Testis (tissue), 3 donors: ENCODE results near the gene SAMD4B. TPM values are rescaled to one million over a fixed set of nuclear protein-coding genes. Genes with fewer than 3 reads are reported as not detected.
A peak's percentile ranks its signal among the peaks of the same experiment; 100 is the strongest.

ENCODE experiments used
- DNase-seq: peaks from one replicate; pipeline ENCODE4 v3.0.0-alpha.2; 2019
- H3K27ac ChIP-seq, 2 donors: fragments of 200-600 bp; sonication (generic); one replicate each; pipeline ENCODE4 v1.5.1; 2019
- H3K27me3 ChIP-seq: fragments of 200-600 bp; sonication (generic); one replicate; pipeline ENCODE4 v1.5.1; 2019
- H3K36me3 ChIP-seq: fragments of 200-600 bp; sonication (generic); one replicate; pipeline ENCODE4 v1.5.1; 2017; ENCODE audit warnings: low read depth; ENCODE audit errors: missing control alignments
- H3K4me1 ChIP-seq: fragments of 200-600 bp; sonication (generic); one replicate; pipeline ENCODE4 v1.5.1; 2019
- H3K4me3 ChIP-seq, 2 donors: fragments of 200-600 bp; sonication (generic); one replicate each; pipeline ENCODE4 v1.5.1; 2017 to 2019
- H3K9me3 ChIP-seq: fragments of 200-600 bp; sonication (generic); one replicate; pipeline ENCODE4 v1.5.1; 2017
- POLR2A ChIP-seq: fragments of 450-650 bp; IDR thresholded peaks from one replicate; pipeline ENCODE4 v1.6.1; 2017; ENCODE audit warnings: antibody characterized with exemption, mild to moderate bottlenecking, moderate library complexity
- WGBS, 2 donors: methylation state at CpG; one replicate each; pipeline ENCODE4 v1.1.5; 2018; 5-methylcytosine and 5-hydroxymethylcytosine counted together
- intact Hi-C: fragments of 100-400 bp; cut with DNase I; formaldehyde crosslinking; loops from one replicate; pipeline ENCODE4 v1.15.1; 2023; ENCODE audit warnings: low total_unique reads
- polyA plus RNA-seq: library from polyadenylated mRNA; stranded (reverse); fragments of 350-450 nt; fragmentation: Illumina TruSeq; extraction: RNeasy Lipid Tissue Mini Kit (QIAGEN cat#74804); gene quantifications from one replicate; pipeline ENCODE4 v1.2.3, GENCODE V29; 2014; ENCODE audit warnings: low read depth, low replicate concordance; ENCODE audit not compliant: insufficient read depth
- total RNA-seq, 2 donors: library from RNA; depleted of rRNA; stranded (reverse); fragments of >200 nt; gene quantifications; one replicate each; pipeline ENCODE4 v1.2.3, GENCODE V29; 2016
- TF ChIP-seq, protein P1 (sequence below), 3 experiments: fragments of 450-650 bp in 2 of 3; fragments of 200-600 bp in 1 of 3; sonication (generic) in 1 of 3; IDR thresholded peaks; one replicate each; pipeline ENCODE4 v1.5.1; 2016 to 2019; ENCODE audit warnings: antibody characterized with exemption in 3 of 3, mild to moderate bottlenecking in 2 of 3, moderate library complexity in 1 of 3

The SAMD4B gene
- total and polyA plus RNA-seq, 3 donors from 2014 or later = 159 to 276 (median 228) TPM

DNA sequence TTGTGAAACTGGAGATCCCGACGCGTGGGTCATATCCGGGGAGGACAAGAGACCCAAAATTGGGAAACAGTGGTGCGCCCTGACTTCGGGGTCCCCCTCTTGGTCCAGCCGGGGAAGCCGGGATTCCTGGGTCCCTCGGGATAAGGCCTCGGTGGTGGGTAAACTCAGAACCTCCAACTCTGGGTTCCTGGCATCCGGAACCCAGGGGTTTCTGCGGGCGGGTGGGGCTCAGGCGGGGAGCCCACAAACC lies 65.1 kb downstream of the SAMD4B start:
- no peaks in the 10 kb centered on the region for H3K27me3 ChIP-seq
- no peak for TF ChIP-seq POLR2A
- TF ChIP-seq, protein P1, sequence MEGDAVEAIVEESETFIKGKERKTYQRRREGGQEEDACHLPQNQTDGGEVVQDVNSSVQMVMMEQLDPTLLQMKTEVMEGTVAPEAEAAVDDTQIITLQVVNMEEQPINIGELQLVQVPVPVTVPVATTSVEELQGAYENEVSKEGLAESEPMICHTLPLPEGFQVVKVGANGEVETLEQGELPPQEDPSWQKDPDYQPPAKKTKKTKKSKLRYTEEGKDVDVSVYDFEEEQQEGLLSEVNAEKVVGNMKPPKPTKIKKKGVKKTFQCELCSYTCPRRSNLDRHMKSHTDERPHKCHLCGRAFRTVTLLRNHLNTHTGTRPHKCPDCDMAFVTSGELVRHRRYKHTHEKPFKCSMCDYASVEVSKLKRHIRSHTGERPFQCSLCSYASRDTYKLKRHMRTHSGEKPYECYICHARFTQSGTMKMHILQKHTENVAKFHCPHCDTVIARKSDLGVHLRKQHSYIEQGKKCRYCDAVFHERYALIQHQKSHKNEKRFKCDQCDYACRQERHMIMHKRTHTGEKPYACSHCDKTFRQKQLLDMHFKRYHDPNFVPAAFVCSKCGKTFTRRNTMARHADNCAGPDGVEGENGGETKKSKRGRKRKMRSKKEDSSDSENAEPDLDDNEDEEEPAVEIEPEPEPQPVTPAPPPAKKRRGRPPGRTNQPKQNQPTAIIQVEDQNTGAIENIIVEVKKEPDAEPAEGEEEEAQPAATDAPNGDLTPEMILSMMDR (IDR thresholded peaks at IDR 0.05) = no peak
- WGBS, 2 donors = 5% methylated on average over 14 of the region's 14 CpGs; no CpG with 5 or more reads in 1 of the 2 donors
- H3K4me1 ChIP-seq = peaks cover 42% of the 10 kb centered on the region
- no peak for DNase-seq
- H3K36me3 ChIP-seq = no peaks in the 10 kb centered on the region
- H3K9me3 ChIP-seq = no peaks in the 10 kb centered on the region
- intact Hi-C loops = no loop called here
- H3K27ac ChIP-seq = peak overlapping the region; percentile 89 to 95
- peak overlapping the region; percentile 68 to 92 for H3K4me3 ChIP-seq

DNA sequence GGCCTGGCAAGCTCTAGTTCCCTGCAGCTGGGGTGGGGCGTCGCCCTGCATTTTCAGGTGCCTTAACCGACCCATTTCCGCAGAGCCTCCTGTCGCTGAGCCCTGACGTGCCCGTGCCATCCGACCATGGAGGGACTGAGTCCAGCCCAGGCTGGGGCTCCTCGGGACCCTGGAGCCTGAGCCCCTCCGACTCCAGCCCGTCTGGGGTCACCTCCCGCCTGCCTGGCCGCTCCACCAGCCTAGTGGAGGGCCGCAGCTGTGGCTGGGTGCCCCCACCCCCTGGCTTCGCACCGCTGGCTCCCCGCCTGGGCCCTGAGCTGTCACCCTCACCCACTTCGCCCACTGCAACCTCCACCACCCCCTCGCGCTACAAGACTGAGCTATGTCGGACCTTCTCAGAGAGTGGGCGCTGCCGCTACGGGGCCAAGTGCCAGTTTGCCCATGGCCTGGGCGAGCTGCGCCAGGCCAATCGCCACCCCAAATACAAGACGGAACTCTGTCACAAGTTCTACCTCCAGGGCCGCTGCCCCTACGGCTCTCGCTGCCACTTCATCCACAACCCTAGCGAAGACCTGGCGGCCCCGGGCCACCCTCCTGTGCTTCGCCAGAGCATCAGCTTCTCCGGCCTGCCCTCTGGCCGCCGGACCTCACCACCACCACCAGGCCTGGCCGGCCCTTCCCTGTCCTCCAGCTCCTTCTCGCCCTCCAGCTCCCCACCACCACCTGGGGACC lies 65.6 kb downstream of the SAMD4B start:
- Histone ChIP-seq H3K4me1 (peaks cover 41% of the 10 kb centered on the region), H3K9me3 (no peaks in the 10 kb centered on the region), H3K27me3 (no peaks in the 10 kb centered on the region), H3K27ac (peak overlapping the region; percentile 89 to 95), H3K36me3 (no peaks in the 10 kb centered on the region), H3K4me3 (peak overlapping the region; percentile 68 to 92)
- intact Hi-C loops = no loop called here
- no peak for TF ChIP-seq POLR2A
- TF ChIP-seq, protein P1 (IDR thresholded peaks at IDR 0.05) = no peak
- no peak for DNase-seq
- 33 to 36% methylated on average over 1 to 34 of the region's 40 CpGs for WGBS, 2 donors

DNA sequence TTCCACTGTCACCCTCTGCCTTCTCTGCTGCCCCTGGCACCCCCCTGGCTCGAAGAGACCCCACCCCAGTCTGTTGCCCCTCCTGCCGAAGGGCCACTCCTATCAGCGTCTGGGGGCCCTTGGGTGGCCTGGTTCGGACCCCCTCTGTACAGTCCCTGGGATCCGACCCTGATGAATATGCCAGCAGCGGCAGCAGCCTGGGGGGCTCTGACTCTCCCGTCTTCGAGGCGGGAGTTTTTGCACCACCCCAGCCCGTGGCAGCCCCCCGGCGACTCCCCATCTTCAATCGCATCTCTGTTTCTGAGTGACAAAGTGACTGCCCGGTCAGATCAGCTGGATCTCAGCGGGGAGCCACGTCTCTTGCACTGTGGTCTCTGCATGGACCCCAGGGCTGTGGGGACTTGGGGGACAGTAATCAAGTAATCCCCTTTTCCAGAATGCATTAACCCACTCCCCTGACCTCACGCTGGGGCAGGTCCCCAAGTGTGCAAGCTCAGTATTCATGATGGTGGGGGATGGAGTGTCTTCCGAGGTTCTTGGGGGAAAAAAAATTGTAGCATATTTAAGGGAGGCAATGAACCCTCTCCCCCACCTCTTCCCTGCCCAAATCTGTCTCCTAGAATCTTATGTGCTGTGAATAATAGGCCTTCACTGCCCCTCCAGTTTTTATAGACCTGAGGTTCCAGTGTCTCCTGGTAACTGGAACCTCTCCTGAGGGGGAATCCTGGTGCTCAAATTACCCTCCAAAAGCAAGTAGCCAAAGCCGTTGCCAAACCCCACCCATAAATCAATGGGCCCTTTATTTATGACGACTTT lies 66.4 kb downstream of the SAMD4B start:
- Histone ChIP-seq H3K36me3 (no peaks in the 10 kb centered on the region), H3K4me1 (peaks cover 33% of the 10 kb centered on the region), H3K4me3 (peak overlapping the region; percentile 68 to 92), H3K27ac (peak overlapping the region; percentile 89 to 95), H3K27me3 (no peaks in the 10 kb centered on the region), H3K9me3 (no peaks in the 10 kb centered on the region)
- TF ChIP-seq, protein P1 (IDR thresholded peaks at IDR 0.05) = no peak
- TF ChIP-seq POLR2A = no peak
- no peak for DNase-seq
- WGBS, 2 donors = 11 to 43% methylated on average over 8 to 20 of the region's 20 CpGs
- intact Hi-C loops = no loop called here

DNA sequence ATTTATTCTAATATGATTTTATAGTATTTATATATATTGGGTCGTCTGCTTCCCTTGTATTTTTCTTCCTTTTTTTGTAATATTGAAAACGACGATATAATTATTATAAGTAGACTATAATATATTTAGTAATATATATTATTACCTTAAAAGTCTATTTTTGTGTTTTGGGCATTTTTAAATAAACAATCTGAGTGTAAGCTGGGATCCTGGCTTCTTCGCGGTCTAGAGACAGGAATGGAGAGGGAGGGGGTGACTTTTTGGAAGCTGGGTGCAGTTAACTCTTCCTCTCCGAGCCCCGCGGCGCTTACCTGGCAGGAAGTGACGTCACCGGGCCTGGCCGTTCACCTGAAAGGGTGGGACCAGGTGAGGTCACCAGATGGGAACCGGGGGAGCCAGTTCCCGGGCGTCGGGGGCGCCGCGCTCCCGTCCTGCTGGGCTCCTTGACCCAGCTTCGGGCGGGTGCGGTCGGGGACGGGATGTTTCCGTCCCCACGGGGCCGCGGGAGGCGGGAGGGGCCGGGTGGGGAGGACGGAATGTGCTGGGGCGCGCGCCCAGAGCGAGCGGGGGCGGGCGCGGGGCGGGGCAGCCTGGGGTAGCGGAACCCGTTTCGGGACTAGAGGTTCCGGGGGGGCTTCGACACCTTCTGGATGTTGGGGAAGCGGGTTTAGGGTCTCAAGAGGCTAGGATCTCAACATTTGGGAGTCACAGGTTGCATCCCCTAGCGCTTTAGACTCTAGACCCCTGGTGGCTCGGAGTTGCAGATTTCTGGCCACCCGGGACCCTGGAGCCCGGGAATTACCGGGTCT lies 67.2 kb downstream of the SAMD4B start:
- no peaks in the 10 kb centered on the region for H3K27me3 ChIP-seq
- no peaks in the 10 kb centered on the region for H3K9me3 ChIP-seq
- TF ChIP-seq, protein P1 (IDR thresholded peaks at IDR 0.05) = no peak
- no peak for TF ChIP-seq POLR2A
- peak; percentile 90 for DNase-seq
- peak overlapping the region; percentile 89 to 95 for H3K27ac ChIP-seq
- intact Hi-C loops = no loop called here
- no peaks in the 10 kb centered on the region for H3K36me3 ChIP-seq
- 1% methylated on average over 13 to 29 of the region's 52 CpGs for WGBS, 2 donors
- H3K4me3 ChIP-seq = peak overlapping the region; percentile 68 to 92
- H3K4me1 ChIP-seq = peaks cover 30% of the 10 kb centered on the region
